ENCODE data around the gene FOXF2.

- TF ChIP-seq CTCF (IDR thresholded peaks at IDR 0.05; ENCODE audit: insufficient read depth, low read depth, low read length) = no peak
- no peak for TF ChIP-seq EZH2 (IDR thresholded peaks at IDR 0.05; ENCODE audit: insufficient read depth, low read length)
Observed at GRCh38 chr6:1368940-1369339, 20.4 kb upstream of the FOXF2 start.
